KMS-11 (cell line): ENCODE results near the gene BICDL1.

Experiments
- H2AFZ ChIP-seq: fragments of 200-600 bp; sonication (generic); 2 replicates; pipeline ENCODE4 v1.6.1; 2016; ENCODE audit warnings: antibody characterized with exemption, mixed run types, low read depth
- H3K27ac ChIP-seq: fragments of 200-600 bp; sonication (generic); 2 replicates; pipeline ENCODE4 v1.6.1; 2016; ENCODE audit warnings: mild to moderate bottlenecking, mixed run types
- H3K27me3 ChIP-seq: fragments of 200-600 bp; sonication (generic); 2 replicates; pipeline ENCODE4 v1.6.1; 2017; ENCODE audit warnings: mild to moderate bottlenecking, low read depth, mixed run types, moderate library complexity; ENCODE audit not compliant: insufficient read depth
- H3K36me3 ChIP-seq: fragments of 200-600 bp; sonication (generic); 2 replicates; pipeline ENCODE4 v1.6.1; 2017; ENCODE audit warnings: mild to moderate bottlenecking, mixed run types; ENCODE audit not compliant: insufficient read depth
- H3K4me1 ChIP-seq: fragments of 200-600 bp; sonication (generic); 2 replicates; pipeline ENCODE4 v1.6.1; 2016; ENCODE audit warnings: mild to moderate bottlenecking, low read depth, mixed run types; ENCODE audit not compliant: poor library complexity, severe bottlenecking
- H3K4me2 ChIP-seq: fragments of 200-600 bp; sonication (generic); 2 replicates; pipeline ENCODE4 v1.7.0; 2016; ENCODE audit warnings: mild to moderate bottlenecking, mixed run types
- H3K4me3 ChIP-seq: fragments of 200-600 bp; sonication (generic); IDR thresholded peaks from 2 replicates; pipeline ENCODE4 v1.6.1; 2017; ENCODE audit warnings: low read depth, low read length, mixed read lengths; ENCODE audit not compliant: insufficient read depth
- H3K79me2 ChIP-seq: fragments of 200-600 bp; sonication (generic); 2 replicates; pipeline ENCODE4 v1.6.1; 2016; ENCODE audit warnings: low read depth, mixed run types; ENCODE audit not compliant: insufficient read depth
- H3K9ac ChIP-seq: fragments of 200-600 bp; sonication (generic); 2 replicates; pipeline ENCODE4 v1.6.1; 2016; ENCODE audit warnings: mild to moderate bottlenecking, mixed run types
- H4K20me1 ChIP-seq: fragments of 200-600 bp; sonication (generic); 2 replicates; pipeline ENCODE4 v1.6.1; 2016; ENCODE audit warnings: mild to moderate bottlenecking, mixed run types; ENCODE audit not compliant: insufficient read depth
- CTCF ChIP-seq: fragments of 200-600 bp; sonication (generic); conservative IDR thresholded peaks from 2 replicates; pipeline ENCODE4 v1.6.1; 2017; ENCODE audit warnings: low read depth, mild to moderate bottlenecking, antibody characterized with exemption, low read length, moderate library complexity, mixed read lengths

Gene BICDL1

DNA sequence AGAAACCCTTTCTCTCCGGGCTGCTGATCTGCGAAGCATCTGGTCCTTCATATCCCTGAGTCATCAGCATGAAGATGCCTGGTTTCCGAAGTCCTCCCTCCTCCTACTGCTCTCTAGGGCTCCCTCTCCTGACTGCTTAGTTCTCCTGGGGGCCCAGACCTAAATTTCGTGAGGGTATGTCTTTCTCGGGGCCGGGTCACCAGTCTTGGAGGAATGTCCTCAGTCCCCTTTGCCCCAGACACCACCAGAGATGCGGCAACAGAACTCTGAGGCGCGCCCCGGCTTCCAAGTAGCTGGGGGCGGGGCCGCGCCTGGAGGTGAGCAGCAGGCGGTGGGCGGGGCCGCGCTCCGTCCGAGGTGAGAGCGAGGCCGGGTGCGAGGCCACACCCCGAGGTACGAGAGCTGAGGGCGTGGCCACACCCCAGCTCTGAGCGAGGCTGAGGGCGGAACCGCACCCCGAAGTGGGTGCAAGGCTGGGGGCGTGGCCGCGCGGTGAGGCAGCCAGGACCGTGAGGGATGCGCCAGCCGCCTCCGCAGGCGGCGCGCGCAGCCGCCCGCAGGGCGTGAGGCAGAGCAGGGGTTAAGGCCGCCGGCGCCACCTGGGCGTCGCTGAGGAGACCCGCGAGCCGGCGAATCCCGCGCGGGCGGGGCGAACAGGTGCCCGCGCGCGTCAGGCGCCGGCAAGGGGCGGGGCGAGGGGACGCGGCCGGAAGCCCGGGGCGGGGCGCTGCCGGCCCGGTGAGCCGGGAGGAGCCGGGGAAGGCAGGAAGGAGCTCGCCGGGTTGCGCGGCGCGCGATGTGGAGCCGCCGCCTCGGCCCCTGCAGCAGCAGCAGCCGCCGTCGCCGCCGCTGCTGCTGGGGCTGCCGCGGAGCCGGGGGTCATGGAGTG is at the start of gene BICDL1:
Gene BICDL1, plus strand, starts transcription at position 765 of the 889 bp plus-strand sequence. CDS start 633 bp downstream, outside the sequence.
- H3K4me3 ChIP-seq: no peak within 1 kb of the TSS
- H3K79me2 ChIP-seq: no peaks in the 10 kb centered on the region
- TF ChIP-seq CTCF: no peak
- H3K4me2 ChIP-seq: peak within 1 kb of the TSS; percentile 63
- peak within 1 kb of the TSS; percentile 73; the same call in 1 of the 2 replicates for H2AFZ ChIP-seq
- no peaks in the 10 kb centered on the region for H4K20me1 ChIP-seq
- H3K36me3 ChIP-seq: no peaks in the 10 kb centered on the region
- no peaks in the 10 kb centered on the region for H3K27me3 ChIP-seq
- H3K4me1 ChIP-seq: peaks cover 6% of the 10 kb centered on the region
- no peak within 1 kb of the TSS; the same call in 1 of the 2 replicates for H3K27ac ChIP-seq
- no peak within 1 kb of the TSS; the same call in 1 of the 2 replicates for H3K9ac ChIP-seq

GRCh38 chr12:119940897-119941296 is 48.1 kb upstream of the BICDL1 start:
- no peaks in the 10 kb centered on the region for H3K4me1 ChIP-seq
- H3K9ac ChIP-seq: no peak overlapping the region
- no peaks in the 10 kb centered on the region for H4K20me1 ChIP-seq
- no peaks in the 10 kb centered on the region for H3K27me3 ChIP-seq
- H2AFZ ChIP-seq: no peak overlapping the region
- H3K4me2 ChIP-seq: no peak overlapping the region
- H3K4me3 ChIP-seq: no peak overlapping the region
- no peaks in the 10 kb centered on the region for H3K79me2 ChIP-seq
- no peak for TF ChIP-seq CTCF
- no peak overlapping the region for H3K27ac ChIP-seq
- H3K36me3 ChIP-seq: no peaks in the 10 kb centered on the region

DNA sequence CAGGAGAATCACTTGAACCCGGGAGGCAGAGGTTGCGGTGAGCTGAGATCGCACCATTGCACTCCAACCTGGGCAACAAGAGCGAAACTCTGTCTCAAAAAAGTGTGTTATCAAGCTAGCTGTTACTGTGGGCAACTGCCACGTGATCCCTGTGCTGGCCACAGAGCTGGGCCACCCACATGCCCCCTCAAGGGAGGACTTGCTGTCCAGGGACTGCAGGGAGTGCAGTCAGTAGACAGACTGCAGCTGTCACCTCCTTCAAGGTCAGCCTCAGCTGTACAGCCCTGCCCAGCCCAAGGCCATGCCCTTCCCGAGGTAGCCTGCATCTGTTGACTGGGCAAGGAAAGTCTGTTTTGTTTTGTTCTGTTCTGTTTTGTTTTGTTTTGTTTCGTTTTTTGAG is 46.6 kb upstream of the BICDL1 start:
- H3K9ac ChIP-seq: no peak overlapping the region
- no peaks in the 10 kb centered on the region for H4K20me1 ChIP-seq
- no peaks in the 10 kb centered on the region for H3K4me1 ChIP-seq
- no peak for TF ChIP-seq CTCF
- H3K4me3 ChIP-seq: no peak overlapping the region
- H2AFZ ChIP-seq: no peak overlapping the region
- no peaks in the 10 kb centered on the region for H3K36me3 ChIP-seq
- no peaks in the 10 kb centered on the region for H3K79me2 ChIP-seq
- no peaks in the 10 kb centered on the region for H3K27me3 ChIP-seq
- no peak overlapping the region for H3K4me2 ChIP-seq
- no peak overlapping the region for H3K27ac ChIP-seq

GRCh38 chr12:119946213-119946612 is 42.8 kb upstream of the BICDL1 start:
- Histone ChIP-seq H3K27ac (no peak overlapping the region), H4K20me1 (no peaks in the 10 kb centered on the region), H2AFZ (no peak overlapping the region), H3K9ac (no peak overlapping the region), H3K27me3 (no peaks in the 10 kb centered on the region), H3K79me2 (no peaks in the 10 kb centered on the region), H3K4me1 (no peaks in the 10 kb centered on the region), H3K4me2 (no peak overlapping the region), H3K4me3 (no peak overlapping the region), H3K36me3 (no peaks in the 10 kb centered on the region)
- TF ChIP-seq CTCF: no peak
